Activated CD4-positive, alpha-beta T cell treated with anti-CD3 and anti-CD28 coated beads, Interleukin-2, amount 10 ng/mL, durations not matched to agents 7 days and 5 days (primary cell): Measurements from ENCODE around the gene YOD1. TPM values are rescaled to one million over a fixed set of nuclear protein-coding genes. Genes with fewer than 3 reads are reported as not detected.

Experiments
- CTCF ChIA-PET: fragments of 350-600 bp; sonication (Branson Sonifier 250); formaldehyde crosslinking; loops from one replicate; lab custom pipeline; 2021; ENCODE audit warnings: antibody characterized with exemption; lab: Charles Lee
- POLR2A ChIA-PET: fragments of 350-600 bp; sonication (Branson Sonifier 250); formaldehyde crosslinking; loops from one replicate; lab custom pipeline; 2021; ENCODE audit warnings: antibody characterized with exemption; lab: Charles Lee
- DNase-seq: peaks from one replicate; pipeline ENCODE4 v3.0.0-alpha.2; 2020
- H3K27ac Mint-ChIP-seq: one replicate; pipeline ENCODE4 v1.8.0; 2021; ENCODE audit warnings: mild to moderate bottlenecking, moderate library complexity, mixed read lengths
- H3K27me3 Mint-ChIP-seq: one replicate; pipeline ENCODE4 v1.8.0; 2021; ENCODE audit warnings: mixed read lengths
- H3K36me3 Mint-ChIP-seq: one replicate; pipeline ENCODE4 v1.8.0; 2021; ENCODE audit warnings: low read depth, mixed read lengths
- H3K4me1 Mint-ChIP-seq: one replicate; pipeline ENCODE4 v1.8.0; 2021; ENCODE audit warnings: mixed read lengths
- H3K4me3 Mint-ChIP-seq: one replicate; pipeline ENCODE4 v1.8.0; 2021; ENCODE audit warnings: mild to moderate bottlenecking, moderate library complexity, mixed read lengths
- H3K9me3 Mint-ChIP-seq: one replicate; pipeline ENCODE4 v1.8.0; 2021; ENCODE audit warnings: mixed read lengths
- total RNA-seq, 2 experiments: library from RNA; stranded (reverse); gene quantifications; one replicate each; pipeline ENCODE4 v1.2.3, GENCODE V29; 2021

The YOD1 gene
- 1 to 10 TPM; 7.3 TPM for total RNA-seq

DNA sequence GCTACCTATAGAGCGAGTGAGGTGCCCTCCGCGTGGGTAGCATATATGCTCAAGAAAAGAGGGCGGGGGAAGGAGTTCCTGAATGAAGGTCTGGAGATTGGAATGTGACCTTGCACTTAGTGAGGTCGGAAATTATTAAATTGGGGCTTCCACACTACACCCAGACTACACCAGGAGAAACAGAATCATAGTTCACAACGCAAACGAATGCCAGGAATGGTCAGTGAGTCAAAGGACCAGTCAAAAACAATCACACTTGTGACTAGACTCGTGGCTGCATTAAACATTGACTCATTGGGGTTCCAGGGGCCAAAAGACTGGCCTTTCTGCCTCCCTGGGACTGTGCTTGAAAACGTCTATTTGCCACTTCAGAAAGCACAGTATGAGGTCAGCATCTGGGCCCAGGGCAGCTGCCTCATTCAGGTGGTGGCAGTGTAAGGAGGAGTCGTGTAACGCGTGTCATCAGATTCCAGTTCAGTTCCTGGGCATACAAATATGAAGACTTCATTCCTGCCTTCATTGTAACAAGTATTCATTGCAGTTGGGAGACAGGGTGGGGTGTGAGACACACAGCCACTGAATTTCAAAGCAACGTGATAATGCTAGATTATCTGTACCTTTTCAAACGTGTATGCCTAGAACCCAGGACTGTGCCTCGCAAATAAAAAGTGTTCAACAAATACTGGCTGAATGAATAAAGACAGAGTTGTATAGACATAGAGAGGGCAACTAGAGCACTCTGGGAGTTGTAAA is at the start of gene YOD1:
TSS of gene YOD1 (minus strand) at position 18 of the 753 bp plus-strand sequence. CDS start 178 bp downstream, outside the sequence.
- peaks cover 9% of the 10 kb centered on the region for H3K9me3 Mint-ChIP-seq
- no peak for DNase-seq
- ChIA-PET POLR2A (no interaction called here), CTCF (interaction anchor here (0.5 kb wide), 1 partner anchor 11 kb away, joined by 3 read pairs; no protein-coding TSS in a partner anchor)
- peaks cover 67% of the 10 kb centered on the region for H3K4me1 Mint-ChIP-seq
- peaks cover 31% of the 10 kb centered on the region for H3K36me3 Mint-ChIP-seq
- H3K27me3 Mint-ChIP-seq, result peaks cover 7% of the 10 kb centered on the region
- peak within 1 kb of the TSS; percentile 94 for H3K27ac Mint-ChIP-seq
- H3K4me3 Mint-ChIP-seq, result peak within 1 kb of the TSS; percentile 93

GRCh38 chr1:207097871-207098324 is 46.9 kb upstream of the YOD1 start:
- POLR2A ChIA-PET, result no interaction called here
- H3K4me3 Mint-ChIP-seq, result no peak overlapping the region
- H3K4me1 Mint-ChIP-seq, result peaks cover 14% of the 10 kb centered on the region
- H3K36me3 Mint-ChIP-seq, result peaks cover 21% of the 10 kb centered on the region
- DNase-seq, result no peak
- peak overlapping the region; percentile 42 for H3K27ac Mint-ChIP-seq
- CTCF ChIA-PET, result interaction anchor here (0.5 to 2.5 kb wide), 3 partner anchors 14 to 318 kb away, joined by 3 to 10 read pairs (median 4); no protein-coding TSS in a partner anchor
- peaks cover 5% of the 10 kb centered on the region for H3K9me3 Mint-ChIP-seq
- peaks cover 9% of the 10 kb centered on the region for H3K27me3 Mint-ChIP-seq

DNA sequence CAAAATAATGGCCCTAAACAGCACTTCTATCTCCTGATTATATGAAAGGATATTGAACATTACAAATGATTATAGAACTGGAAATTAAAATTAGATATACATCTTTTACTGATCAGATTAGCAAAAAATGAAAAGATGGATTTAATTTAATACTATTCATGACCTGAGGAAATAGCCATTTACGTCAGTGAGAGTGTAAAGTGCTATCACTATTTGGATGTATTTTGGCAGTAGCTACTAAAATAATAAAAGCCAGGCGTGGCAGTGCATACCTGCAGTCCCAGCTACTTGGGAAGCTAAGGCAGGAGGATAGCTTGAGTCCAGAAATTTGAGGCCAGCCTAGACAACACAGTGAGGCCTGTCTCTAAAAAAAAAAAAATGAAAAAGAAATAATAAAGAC is 42.9 kb upstream of the YOD1 start:
- H3K9me3 Mint-ChIP-seq, result peaks cover 3% of the 10 kb centered on the region
- no peak overlapping the region for H3K4me3 Mint-ChIP-seq
- peaks cover 14% of the 10 kb centered on the region for H3K36me3 Mint-ChIP-seq
- no peak overlapping the region for H3K27ac Mint-ChIP-seq
- H3K27me3 Mint-ChIP-seq, result no peaks in the 10 kb centered on the region
- ChIA-PET CTCF (interaction anchor here (1.7 kb wide), 2 partner anchors 10 kb away, joined by 3 to 5 read pairs; partner anchors contain the start of gene C4BPA), POLR2A (no interaction called here)
- no peak for DNase-seq
- peaks cover 31% of the 10 kb centered on the region for H3K4me1 Mint-ChIP-seq

- H3K27me3 Mint-ChIP-seq, result no peaks in the 10 kb centered on the region
- H3K4me3 Mint-ChIP-seq, result no peak overlapping the region
- CTCF ChIA-PET, result interaction anchor here (0.5 kb wide), 1 partner anchor 960 kb away, joined by 3 read pairs; no protein-coding TSS in a partner anchor
- peaks cover 6% of the 10 kb centered on the region for H3K36me3 Mint-ChIP-seq
- H3K4me1 Mint-ChIP-seq, result peaks cover 28% of the 10 kb centered on the region
- POLR2A ChIA-PET, result no interaction called here
- no peaks in the 10 kb centered on the region for H3K9me3 Mint-ChIP-seq
- DNase-seq, result no peak
- no peak overlapping the region for H3K27ac Mint-ChIP-seq
Measured at GRCh38 chr1:207091200-207091908, 40.3 kb upstream of the YOD1 start.

DNA sequence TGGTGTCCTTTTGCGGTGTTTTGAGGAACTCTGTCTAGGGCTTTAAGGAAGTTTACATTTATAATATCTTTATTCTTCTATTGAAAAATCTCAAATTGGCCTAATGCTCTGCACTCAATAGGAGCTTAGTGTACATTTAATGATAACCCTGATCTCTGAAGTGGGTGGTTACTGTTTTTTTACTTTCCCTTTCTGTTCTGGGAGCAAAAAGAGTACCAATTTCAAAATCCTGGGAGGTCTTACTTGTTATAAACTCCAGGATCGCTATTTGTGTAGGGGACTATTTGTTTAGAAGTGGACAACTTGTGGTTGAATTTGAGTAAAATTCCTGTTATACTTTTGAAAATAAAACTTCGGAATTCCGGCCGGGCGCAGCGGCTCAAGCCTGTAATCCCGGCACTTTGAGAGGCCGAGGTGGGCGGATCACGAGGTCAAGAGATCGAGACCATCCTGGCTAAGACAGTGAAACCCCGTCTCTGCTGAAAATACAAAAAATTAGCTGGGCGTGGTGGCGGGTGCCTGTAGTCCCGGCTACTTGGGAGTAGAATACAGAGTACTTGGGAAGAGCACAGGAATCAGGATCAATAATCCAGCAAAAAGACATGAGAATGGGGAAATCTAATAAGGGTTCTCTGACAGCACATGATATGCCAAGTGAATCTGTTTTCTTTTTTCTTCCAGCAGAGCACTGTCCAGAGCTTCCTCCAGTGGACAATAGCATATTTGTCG is 38.8 kb upstream of the YOD1 start:
- Mint-ChIP-seq H3K9me3 (no peaks in the 10 kb centered on the region), H3K4me1 (peaks cover 34% of the 10 kb centered on the region), H3K27ac (peak overlapping the region; percentile 87), H3K27me3 (no peaks in the 10 kb centered on the region), H3K4me3 (peak overlapping the region; percentile 70), H3K36me3 (peaks cover 4% of the 10 kb centered on the region)
- no peak for DNase-seq
- ChIA-PET POLR2A (no interaction called here), CTCF (interaction anchor here (0.8 kb wide), 1 partner anchor 31 kb away, joined by 4 read pairs; no protein-coding TSS in a partner anchor)

- CTCF ChIA-PET, result interaction anchor here (0.8 kb wide), 1 partner anchor 32 kb away, joined by 4 read pairs; no protein-coding TSS in a partner anchor
- DNase-seq, result peak; percentile 37
- Mint-ChIP-seq H3K27ac (peak within 1 kb of the TSS; percentile 87), H3K27me3 (peaks cover 2% of the 10 kb centered on the region), H3K36me3 (peaks cover 4% of the 10 kb centered on the region), H3K9me3 (no peaks in the 10 kb centered on the region), H3K4me1 (peaks cover 42% of the 10 kb centered on the region), H3K4me3 (peak within 1 kb of the TSS; percentile 70)
- POLR2A ChIA-PET, result interaction anchor here (0.6 kb wide), 1 partner anchor 164 kb away, joined by 3 read pairs; no protein-coding TSS in a partner anchor
Measured at GRCh38 chr1:207088701-207089626, 38.0 kb upstream of the YOD1 start, which contains the start of gene C4BPB. TSS of gene C4BPB (plus strand) at chr1:207088860. CDS start at chr1:207089532, 672 bp downstream.

- H3K27me3 Mint-ChIP-seq, result peaks cover 5% of the 10 kb centered on the region
- H3K4me1 Mint-ChIP-seq, result peaks cover 46% of the 10 kb centered on the region
- no peak for DNase-seq
- H3K36me3 Mint-ChIP-seq, result peaks cover 4% of the 10 kb centered on the region
- no peaks in the 10 kb centered on the region for H3K9me3 Mint-ChIP-seq
- ChIA-PET POLR2A (no interaction called here), CTCF (no interaction called here)
- no peak overlapping the region for H3K4me3 Mint-ChIP-seq
- no peak overlapping the region for H3K27ac Mint-ChIP-seq
Measured at GRCh38 chr1:207088161-207088560, 37.2 kb upstream of the YOD1 start.

DNA sequence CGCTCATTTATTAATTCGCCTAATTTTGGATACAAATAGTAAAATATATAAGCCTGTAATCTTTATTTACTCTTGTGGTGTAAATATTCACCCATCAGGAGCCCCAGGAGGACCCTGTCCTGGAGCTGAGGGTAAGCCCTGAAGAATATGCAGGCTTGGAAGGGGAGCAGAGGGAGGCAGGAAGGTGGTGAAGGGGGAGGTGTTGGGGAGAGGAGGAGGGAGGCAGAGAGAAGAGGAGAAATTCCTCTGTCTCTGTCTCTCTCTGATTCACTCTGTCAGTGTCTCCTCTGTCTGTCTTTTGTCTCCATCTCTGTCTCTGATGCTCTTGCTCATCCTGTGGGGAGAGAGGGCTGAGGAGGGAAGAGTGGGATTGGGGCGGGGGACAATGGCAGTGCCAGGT is 34.9 kb upstream of the YOD1 start:
- CTCF ChIA-PET, result interaction anchor here (1.2 kb wide), 1 partner anchor 319 kb away, joined by 4 read pairs; no protein-coding TSS in a partner anchor
- Mint-ChIP-seq H3K4me3 (no peak overlapping the region), H3K27ac (no peak overlapping the region), H3K9me3 (no peaks in the 10 kb centered on the region), H3K27me3 (peaks cover 20% of the 10 kb centered on the region), H3K4me1 (peaks cover 41% of the 10 kb centered on the region), H3K36me3 (peaks cover 4% of the 10 kb centered on the region)
- no peak for DNase-seq
- POLR2A ChIA-PET, result no interaction called here

- H3K27ac Mint-ChIP-seq, result no peak overlapping the region
- H3K4me3 Mint-ChIP-seq, result no peak overlapping the region
- CTCF ChIA-PET, result interaction anchor here (0.7 to 2.5 kb wide), 8 partner anchors 10 to 320 kb away, joined by 3 to 14 read pairs (median 6); partner anchors contain the start of gene PFKFB2
- POLR2A ChIA-PET, result no interaction called here
- peaks cover 20% of the 10 kb centered on the region for H3K27me3 Mint-ChIP-seq
- no peaks in the 10 kb centered on the region for H3K9me3 Mint-ChIP-seq
- peaks cover 37% of the 10 kb centered on the region for H3K4me1 Mint-ChIP-seq
- peaks cover 3% of the 10 kb centered on the region for H3K36me3 Mint-ChIP-seq
- DNase-seq, result peak; percentile 78
Measured at GRCh38 chr1:207084701-207085180, 33.7 kb upstream of the YOD1 start.

DNA sequence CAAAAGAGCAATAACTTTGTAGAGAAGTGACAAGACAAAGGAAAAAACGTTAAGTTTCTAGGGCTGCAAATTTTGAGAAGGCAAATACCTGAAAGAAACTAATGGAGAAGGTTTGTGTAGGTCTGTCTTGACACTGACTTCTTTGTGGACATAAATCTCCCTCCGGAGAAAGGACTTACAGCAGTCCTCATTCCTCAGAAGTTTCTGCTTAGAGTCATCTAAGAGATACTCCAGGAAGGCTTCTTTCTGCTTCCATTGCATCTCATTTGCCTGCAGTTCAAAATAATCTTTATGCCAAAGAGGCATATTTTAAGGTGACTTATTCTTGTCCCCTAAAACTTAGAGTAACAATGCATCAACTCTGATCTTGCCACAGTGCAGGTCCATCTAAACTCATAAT is 33.2 kb upstream of the YOD1 start:
- H3K9me3 Mint-ChIP-seq, result no peaks in the 10 kb centered on the region
- no peak for DNase-seq
- ChIA-PET POLR2A (no interaction called here), CTCF (interaction anchor here (0.7 to 2.5 kb wide), 9 partner anchors 9 to 416 kb away, joined by 3 to 14 read pairs (median 5); partner anchors contain the start of gene PFKFB2)
- no peak overlapping the region for H3K27ac Mint-ChIP-seq
- peaks cover 20% of the 10 kb centered on the region for H3K27me3 Mint-ChIP-seq
- H3K4me1 Mint-ChIP-seq, result peaks cover 32% of the 10 kb centered on the region
- H3K36me3 Mint-ChIP-seq, result peaks cover 2% of the 10 kb centered on the region
- no peak overlapping the region for H3K4me3 Mint-ChIP-seq

DNA sequence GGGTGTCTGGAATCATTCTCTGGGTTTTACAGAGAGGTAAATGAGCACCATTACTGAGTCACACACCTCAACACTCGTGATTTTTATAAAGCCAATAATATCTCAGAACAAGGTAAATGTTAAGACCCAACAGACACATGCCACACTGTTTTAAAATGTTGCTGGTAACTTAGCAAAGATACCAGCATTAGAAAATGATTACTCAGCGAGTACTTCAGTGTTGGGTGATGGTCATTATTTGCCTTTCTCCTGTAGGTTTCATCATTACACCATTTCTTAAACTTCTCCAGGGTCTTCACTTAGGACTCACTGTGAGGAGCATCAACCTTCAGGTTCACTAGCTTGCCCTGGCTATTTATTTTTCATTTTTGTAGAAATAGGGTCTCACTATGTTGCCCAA is 30.8 kb upstream of the YOD1 start:
- ChIA-PET CTCF (interaction anchor here (0.7 to 1.6 kb wide), 2 partner anchors 13 to 319 kb away, joined by 4 read pairs; no protein-coding TSS in a partner anchor), POLR2A (no interaction called here)
- H3K9me3 Mint-ChIP-seq, result no peaks in the 10 kb centered on the region
- H3K27me3 Mint-ChIP-seq, result peaks cover 20% of the 10 kb centered on the region
- H3K4me1 Mint-ChIP-seq, result peaks cover 19% of the 10 kb centered on the region
- no peak overlapping the region for H3K4me3 Mint-ChIP-seq
- H3K36me3 Mint-ChIP-seq, result no peaks in the 10 kb centered on the region
- DNase-seq, result no peak
- H3K27ac Mint-ChIP-seq, result no peak overlapping the region
